Amygdala (tissue), 56 donors: ENCODE data around the gene TOX2.

ENCODE experiments used
- DNase-seq, 56 donors: peaks; one replicate each; lab custom pipeline; 2025; lab: John Stamatoyannopoulos, UW

TOX2 gene

DNA sequence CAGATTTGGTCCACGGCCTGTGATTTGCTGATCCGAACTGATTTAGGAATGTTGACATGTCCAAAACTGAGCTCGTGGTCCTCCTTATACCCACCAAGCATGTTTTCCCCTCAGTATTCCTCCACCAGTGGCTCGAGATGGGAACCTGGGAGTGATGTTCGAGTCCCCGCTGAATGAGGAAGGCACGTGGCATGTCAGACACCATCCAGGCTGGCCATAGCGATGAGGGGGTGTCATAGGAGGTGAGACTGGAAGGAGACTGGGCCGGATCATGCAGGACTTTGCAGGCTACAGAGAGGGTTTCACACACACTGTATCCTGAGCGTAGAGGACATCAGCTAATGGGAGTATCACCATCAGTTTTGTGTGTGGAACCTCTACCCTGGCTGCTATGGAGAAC is 78.2 kb downstream of the TOX2 start:
- no peak for DNase-seq

DNA sequence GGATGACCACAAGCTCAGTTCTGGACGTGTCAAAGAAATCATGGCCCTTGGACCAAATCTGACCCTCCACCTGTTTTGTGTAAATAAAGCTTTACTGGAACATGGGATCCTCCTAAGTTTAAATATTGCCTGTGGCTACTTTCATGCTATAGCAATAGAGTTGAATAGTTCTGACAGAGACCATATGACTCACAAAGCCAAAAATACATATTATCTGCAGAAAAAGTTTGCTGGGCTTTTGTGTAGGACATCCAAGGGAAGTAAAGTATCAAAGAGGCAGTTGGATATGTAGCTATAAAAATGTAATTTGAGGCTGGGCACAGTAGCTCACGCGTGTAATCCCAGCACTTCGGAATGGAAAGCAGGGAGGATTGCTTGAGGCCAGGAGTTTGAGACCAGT is 78.9 kb downstream of the TOX2 start:
- no peak for DNase-seq

DNA sequence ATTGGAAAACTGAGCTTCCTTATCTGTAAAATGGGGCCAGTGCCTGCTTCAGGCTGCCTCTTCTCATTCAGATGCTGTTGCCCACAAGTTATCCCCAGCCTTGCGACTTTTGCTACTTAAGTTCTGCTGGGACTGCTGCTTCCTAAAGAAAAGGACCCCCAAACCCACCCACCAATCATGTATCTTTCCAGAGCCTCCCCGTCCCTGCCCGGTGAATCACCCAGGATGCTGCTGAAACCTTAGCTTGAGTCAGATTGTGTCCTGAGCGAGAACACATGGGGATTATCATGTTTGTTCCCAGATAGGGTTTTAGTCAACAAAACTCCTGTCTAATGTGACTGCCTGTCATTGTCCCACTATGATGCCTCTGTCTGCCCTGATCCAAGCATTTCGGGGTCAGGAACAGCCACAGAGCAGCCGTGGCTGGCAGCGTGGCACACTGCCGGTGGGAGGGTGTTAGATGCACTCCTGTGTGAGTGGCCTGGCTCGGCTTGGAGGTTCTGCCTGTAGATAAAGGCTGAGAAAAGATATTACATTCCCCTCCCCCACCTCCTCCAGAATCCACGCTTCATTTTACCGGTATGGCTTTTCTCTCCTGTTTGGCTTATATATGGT is 79.9 kb downstream of the TOX2 start:
- DNase-seq: no peak

DNA sequence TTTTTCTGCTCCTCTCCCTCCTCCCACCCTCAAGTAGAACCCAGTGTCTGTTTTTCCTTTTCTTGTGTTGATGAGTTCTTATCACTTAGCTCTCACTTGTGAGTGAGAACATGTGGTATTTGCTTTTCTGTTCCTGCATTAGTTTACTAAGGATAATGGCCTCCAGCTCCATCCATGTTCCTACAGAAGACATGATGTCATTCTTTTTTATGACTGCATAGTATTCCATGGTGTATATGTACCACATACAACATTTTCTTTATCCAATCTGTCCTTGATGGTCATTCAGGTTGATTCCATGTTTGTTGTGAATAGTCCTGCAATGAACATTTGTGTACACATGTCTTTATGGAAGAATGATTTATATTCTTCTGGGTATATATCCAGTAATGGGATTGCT is 81.0 kb downstream of the TOX2 start:
- DNase-seq: no peak

DNA sequence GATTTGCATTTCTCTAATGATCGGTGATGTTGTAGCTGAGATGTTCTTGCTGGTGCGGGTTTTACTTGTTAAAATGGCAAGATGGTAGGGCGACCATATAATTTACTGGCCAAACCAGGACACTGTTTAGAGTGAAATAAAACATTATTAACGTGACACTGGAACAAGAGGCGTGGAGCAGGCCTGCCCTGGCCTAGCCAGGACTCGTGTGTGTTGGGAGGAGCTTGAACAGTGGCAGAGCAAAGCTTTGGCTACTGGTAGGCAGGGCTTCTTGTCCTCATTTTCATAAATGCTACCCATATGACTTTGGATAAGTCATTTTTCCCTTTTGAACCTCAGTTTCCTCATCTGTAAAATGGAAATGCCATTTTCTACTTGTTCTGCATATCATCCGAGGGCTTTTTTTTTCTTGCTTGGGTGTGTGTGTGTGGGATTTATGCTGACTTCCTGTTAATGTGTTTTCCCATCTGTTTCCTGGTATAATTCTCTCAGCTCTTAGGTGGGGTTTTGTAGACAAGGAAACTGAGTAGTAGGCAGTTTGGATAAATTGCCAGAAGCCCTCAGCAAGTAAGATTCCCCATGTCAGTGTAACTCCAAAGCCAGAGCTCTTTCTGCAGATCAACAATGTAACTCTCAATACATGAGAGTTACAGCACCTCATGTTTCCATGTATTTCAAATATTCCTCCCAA is 81.7 kb downstream of the TOX2 start:
- no peak for DNase-seq

DNA sequence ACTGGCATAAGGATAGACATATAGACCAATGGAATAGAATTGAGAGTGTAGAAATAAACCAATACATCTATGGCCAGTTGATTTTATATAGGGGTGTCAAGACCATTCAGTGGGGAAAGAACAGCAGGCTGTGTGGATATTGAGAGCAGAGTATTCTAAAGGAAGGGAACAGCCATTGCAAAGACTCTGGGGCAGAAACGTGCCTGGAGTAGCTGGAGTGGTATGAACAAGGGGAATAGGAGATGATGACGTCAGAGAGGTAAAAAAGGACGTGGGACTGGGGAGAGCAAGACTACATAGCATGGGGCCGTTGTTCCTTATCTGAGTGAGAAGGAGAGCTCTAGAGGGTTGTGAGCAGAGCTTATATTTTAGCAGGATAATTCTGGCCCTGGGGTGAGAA is 85.2 kb downstream of the TOX2 start:
- DNase-seq: no peak

DNA sequence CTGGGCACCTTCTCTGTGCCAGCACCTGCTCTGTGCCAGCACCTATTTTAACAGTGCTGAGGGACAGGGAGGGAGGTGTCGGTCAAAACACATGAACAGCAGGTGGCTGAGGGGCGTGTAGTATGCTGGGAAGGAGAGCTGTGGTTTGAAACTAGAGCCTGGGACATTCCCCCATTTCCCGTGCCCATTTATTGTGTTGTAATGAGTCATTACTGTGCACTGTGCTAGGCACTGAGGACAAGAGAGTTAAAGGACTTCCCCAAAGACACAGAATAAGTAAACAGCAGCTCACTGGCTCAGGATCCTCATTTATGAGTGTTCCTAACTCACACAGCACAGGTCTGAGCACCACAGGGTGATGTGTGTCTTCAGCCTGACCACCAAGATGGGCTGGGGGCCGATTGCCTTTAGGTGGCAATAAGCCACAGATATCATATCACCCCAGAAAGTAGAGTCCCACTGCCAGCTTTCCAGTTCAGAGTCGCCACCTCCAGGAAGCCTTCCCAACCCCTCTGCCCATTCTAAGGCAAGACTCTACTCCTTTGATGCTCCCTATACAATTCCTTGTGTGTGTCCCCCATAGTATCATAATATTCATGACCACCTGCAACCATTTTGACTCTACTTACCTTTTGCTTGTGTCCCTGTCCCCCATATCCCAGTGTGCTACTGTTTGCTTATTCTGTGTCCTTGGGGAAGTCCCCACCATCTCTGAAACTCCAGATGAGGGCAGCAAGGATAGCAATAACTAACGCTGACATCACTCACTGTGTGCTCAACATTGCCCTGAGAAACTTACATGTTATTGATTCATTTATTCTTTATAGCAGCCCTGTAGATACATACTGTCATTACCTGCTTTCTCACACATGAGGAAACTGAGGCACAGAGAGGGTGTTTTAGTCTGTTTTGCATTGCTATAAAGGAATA is 87.3 kb downstream of the TOX2 start:
- DNase-seq: no peak

DNA sequence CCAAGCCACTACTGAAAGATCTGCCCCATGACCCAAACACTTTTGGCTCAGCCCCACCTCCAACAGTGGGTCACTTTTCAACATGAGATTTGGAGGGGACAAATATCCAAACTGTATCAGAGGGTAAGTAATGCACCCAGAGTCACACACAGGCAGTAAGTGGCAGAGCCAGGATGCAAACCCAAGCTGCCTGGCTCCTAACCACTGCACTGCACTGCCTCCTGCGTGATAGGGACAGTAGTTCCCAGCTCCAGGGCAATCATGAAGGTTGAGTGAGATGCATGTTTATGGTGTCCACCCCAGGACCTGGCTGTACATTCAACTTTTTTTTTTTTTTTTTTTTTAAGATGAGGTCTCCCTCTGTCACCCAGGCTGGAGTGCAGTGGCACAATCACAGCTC is 88.2 kb downstream of the TOX2 start:
- no peak for DNase-seq

DNA sequence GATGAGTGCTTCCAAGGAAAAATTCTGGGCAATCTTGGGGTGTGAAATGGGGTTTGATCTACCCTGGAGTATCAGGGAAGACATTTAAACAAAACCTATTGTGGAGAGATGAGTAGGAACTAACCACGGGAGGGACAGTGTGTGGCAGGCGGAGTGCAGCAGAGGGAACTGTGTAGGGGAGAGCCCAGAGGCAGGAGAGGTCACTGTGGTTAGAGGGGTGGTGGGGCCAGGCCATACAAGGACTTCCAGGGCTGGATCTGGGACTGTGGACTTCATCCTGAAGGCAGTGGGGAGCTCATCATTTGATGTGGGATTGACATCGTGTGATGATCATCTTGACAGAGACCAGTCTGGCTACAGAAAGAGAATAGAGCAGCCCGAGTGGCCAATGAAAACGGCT is 89.0 kb downstream of the TOX2 start:
- DNase-seq: no peak

DNA sequence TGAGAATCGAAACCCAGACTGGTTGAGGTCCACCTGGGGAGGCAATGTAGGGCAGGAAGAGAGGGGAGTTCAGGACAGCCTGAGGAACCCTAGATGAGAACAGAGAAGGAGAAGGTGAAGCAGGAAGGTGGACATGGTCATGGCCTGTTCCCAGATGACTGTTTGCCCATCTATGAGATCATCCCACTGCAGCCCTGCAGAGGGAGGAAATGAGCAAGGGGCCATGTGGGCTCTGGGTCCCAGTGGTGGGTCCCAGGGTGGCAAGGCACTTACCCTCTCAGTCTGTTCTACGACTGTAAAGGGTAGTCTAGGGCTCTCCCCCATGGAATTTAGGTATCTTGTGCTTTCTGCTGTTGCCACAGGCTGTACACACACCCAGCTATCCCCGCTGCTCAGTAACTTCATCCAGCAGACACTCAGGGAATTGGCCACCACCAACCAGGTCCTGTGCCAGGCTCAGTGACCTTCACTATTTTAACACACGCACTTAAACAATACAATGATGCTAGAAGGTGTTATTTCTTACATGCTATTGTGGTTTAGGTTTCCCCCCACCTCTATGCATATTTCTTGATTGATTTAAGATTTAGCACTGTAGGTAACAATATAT is 89.8 kb downstream of the TOX2 start:
- no peak for DNase-seq

DNA sequence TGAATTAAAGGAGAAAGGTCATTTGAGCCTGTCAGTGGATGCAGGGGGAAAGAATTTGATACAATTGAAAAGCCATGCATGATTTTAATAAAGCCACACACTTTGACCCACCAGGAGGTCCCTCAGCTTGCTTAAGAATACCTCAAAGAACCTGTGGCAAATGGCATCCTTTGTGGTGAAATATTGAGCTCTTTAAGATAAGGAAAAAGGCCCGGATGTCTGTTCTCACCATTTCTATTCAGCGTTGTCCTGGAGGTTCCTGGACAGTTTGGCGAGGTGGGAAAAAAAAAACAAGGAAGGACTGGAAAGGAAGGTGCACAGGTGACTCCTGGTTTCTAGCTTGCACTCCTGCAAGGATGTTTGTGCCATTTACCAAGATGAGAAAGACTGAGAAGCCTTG is 91.0 kb downstream of the TOX2 start:
- no peak for DNase-seq

DNA sequence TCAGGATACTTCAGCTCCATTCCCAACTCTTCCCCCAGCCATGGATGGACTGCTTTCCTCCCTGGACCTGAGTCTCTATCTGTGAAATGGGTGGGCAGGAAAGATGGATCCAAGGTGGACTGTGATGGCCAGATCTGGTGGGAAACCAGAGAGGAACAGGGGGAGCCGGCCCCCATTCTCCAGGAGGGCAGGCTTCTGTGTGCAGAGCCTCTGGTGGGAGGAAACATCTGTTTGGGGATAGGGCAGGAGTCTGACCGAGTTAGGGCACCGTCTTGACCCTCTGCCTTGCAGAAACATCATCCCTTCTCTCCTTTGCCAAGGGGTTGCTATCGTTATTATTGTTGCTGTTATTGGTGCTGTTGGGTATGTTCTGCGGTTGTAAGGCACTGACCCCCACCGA is 91.5 kb downstream of the TOX2 start:
- no peak for DNase-seq

DNA sequence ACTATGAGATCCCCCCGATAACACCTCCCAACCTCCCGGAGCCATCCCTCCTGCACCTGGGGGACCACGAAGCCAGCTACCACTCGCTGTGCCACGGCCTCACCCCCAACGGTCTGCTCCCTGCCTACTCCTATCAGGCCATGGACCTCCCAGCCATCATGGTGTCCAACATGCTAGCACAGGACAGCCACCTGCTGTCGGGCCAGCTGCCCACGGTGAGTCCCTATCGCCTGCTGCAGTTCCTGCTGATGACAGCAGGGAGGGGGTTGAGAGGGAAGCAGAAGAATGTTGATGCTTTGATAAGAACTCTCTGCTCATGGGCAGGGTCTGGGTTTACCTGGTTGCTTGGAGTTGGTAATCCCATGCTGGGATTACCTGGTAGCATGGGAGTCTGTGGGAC is 91.9 kb downstream of the TOX2 start:
- DNase-seq: no peak

DNA sequence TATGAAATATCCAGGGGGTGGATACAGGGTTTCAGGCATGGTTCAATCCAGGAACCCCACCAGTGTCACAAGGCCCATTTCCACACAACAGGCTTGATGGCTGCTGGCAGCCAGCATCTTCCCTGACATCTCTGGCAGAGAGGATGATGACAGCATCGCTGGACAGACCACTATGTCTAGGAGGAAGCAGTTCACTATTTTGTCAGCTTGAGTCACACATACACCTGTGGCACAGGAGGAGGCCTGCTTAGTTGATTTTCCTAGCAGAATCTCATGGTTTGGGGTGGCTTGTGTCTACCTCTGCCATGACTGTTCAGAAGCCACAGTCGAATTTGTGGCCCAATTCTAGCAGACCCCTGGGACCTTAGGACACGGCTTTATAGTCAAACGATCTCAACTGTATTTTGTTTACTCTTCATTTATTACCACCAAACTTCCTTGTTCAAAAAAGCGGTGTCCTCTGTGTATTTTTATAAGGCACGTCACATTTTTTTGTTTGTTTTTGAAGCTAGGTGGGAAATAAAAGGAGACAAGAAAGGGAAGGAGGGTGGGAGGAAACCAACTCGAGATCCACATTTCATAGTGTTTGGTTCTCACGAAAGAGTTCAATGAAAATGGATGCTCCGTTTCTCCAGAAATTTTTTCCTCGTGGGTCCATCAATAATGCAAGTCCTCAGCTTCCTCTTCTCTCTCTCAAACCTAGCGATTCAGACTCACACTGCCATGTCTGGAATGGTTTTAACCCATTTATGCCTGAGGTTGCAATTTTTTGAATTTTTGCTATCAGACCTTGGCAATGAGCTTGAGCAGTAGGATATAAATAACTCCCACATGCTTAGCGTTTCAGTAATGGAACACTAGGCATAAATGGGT is 94.4 kb downstream of the TOX2 start:
- DNase-seq: no peak

DNA sequence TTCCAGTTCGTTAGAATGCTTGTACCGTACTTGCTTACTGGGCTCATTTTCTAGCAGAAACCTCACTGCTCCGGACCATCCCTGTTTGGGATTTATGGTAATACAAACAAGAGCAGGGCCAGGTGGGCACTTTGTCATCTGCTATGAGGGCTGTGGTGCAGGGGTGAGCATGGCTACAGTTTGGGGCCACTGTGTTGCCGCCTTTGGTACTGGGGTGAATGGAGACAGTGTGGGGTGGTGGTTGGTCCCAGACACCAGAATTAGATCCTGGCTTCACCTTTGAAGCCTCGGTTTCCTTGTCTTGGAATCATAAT is 95.0 kb downstream of the TOX2 start:
- DNase-seq: no peak

DNA sequence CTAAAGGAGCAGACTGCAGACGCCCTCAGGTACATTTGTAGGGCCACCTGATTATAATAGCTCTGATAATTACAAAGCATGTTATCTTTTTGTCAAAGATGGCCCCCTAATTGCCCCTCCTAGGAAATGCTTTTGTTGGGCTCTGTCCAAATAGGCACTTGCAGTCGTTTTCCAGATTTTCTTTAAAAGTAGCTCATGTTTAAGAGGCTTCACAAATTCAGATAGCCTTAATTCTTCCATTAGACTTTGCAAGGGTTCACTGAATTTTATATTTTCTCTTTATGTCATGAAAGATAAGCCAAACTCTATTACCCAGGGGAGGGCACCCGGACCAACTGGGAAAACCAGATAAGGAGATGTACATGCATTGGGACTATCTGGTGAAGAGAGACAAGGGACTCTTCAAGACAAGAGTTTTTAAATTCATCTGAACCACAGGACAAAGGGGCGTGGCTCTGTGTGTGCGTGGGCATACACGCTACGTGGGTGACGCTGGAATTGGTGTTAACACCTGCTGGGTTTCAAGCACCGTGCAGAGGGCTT is 95.6 kb downstream of the TOX2 start:
- DNase-seq: no peak

DNA sequence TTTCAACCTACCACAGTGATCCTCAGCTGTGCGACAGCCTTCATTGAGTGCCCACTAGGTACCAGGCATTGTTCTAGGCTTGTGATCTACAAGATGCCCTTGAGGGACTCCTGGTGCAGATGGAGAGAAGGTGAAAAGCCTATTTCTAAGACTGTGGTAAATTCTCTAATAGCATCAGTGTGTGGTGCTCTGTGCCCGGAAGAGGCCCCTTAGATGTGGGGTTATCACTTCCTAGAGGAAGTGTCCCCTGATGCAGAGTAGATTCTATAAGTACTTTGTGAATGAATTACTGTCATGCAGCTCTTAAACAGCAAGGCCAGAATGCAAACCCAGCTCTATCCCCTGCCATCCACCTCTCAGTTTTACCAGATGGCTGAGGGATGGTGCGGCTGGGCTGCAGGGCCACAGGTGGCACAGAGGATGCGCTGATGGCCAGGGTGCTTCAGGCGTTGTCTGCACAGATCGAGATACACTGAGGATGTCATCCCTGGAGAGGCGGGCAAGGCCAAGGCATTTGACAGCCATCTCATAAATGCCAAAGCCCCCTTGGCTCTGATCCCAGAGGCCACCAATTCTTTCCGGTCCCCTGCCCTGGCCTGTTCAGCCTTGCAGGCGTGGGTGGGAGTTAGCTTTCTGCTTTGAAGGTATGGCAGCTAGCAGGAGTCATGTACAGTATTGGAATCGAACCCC is 96.7 kb downstream of the TOX2 start:
- DNase-seq: no peak

DNA sequence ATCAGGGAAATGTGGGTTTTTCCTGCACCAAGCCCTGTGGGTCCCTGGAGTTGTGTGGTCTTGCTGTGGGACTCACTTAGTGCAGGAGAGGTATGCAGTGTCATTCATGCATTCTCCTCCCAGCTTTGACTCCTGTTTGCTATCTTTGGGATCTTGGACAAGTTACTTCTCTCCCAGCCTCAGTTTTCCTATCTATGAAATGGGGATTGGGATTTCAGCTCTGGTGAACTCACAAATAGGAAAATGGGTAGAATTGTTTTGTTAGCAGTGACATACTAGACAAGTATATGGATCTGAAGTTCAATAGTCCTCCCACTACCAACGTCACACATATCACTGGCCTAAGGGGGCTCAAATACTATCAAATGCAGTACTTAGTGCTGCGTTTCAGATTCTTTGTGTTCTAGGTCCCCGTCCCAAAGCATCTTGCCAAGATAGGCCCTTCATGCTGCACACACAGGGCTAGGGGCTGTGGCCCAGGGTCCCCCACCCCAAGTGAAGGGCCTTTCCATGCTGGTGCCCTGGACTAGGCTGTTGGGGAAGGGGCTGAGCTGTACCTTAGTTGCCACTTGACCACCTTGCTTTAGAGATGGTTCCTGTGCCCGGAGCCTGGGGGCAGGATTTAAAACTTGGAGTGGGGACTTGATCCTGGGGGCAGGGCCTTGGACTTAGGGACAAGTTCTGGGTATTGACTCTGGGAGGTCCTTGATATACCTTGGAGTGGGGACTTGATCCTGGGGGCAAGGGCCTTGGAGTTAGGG is 98.0 kb downstream of the TOX2 start:
- DNase-seq: no peak
